GM19438 (cell line): ENCODE measurements around the gene OXA1L.
A peak's percentile ranks its signal among the peaks of the same experiment; 100 is the strongest.
"Not testable (repeated sequence)": the region's sequence is repeated elsewhere in the genome, so short reads cannot be mapped to it uniquely, and the experiment has no call there.

Source experiments
- ATAC-seq: cut with Tn5 transposase; IDR thresholded peaks from one replicate; pipeline ENCODE4 v1.9.1; 2021; ENCODE audit warnings: low read depth; ENCODE audit not compliant: unreplicated experiment

OXA1L gene

DNA sequence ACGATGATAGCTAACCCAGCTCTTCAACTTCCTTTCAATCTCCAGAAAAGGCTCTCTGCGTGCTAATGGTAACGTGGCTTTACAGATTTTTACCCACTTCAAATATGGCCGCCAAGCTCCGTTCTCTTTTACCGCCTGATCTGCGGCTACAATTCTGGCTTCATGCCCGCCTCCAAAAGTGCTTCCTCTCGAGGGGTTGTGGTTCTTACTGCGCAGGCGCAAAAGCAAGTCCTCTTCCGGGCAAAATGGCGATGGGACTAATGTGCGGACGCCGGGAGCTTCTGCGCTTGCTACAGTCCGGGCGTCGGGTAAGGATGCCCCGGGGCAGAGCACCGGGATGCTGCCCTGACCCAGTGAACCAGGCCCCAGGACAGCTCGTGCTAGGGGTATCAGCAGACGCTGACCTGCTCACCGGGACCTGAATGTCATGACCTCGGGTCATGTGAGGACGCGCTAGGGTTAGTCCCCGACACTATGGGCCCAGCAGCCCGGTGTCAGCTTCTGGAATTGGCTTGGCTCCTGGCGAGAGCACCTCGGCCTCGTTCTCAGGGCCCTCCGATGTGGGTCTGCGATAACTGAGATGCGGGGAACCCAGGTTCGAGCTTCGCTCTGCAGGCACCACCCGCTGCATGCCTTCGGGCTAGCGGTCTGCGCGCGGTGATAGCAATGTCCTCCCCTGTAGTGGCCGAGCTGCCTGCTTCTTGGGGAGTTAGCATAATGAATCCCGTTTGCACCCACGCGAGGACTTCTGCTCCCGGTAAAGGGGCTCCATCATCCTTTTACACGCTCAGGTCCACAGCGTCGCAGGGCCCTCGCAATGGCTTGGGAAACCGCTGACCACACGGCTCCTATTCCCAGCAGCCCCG is at the start of gene OXA1L:
Gene OXA1L, plus strand, starts transcription at position 232 of the 866 bp plus-strand sequence. Its CDS starts 14 bp downstream, at position 246.
- ATAC-seq, result peak; percentile 81

DNA sequence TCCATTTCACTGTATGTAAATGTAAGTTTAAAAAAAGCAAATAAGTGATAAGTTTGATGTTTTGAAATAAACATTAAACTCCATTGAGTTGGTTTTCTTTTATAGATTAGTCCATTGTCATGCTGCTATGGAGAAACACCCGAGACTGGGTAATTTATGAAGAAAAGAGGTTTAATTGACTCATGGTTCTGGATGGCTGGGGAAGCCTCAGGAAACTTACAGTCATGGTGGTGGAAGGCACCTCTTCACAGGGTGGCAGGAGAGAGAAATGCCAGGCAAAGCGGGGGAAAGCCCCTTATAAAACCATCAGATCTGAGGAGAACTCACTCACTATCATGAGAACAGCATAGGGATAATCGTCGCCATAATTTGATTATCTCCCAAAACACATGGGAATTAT is 48.4 kb upstream of the OXA1L start:
- ATAC-seq, result no peak

DNA sequence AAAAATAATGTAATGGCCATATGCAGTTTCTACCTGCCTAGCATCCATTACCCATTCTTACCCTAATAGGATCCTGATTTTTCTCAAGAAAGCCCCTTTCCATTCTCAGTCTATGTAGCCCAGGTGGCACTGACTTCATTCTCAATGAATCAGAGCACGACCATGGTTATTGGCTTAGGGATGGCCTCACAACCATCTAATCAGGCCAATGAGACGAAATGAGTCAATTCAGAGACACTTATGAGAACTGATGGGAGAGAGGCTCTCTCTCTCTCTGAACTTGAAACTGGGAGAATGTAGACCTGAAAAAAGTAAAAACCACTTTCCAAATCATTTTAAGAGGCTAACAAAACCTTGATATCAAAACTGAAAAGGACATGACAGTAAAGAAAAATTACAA is 45.3 kb upstream of the OXA1L start:
- no peak for ATAC-seq

DNA sequence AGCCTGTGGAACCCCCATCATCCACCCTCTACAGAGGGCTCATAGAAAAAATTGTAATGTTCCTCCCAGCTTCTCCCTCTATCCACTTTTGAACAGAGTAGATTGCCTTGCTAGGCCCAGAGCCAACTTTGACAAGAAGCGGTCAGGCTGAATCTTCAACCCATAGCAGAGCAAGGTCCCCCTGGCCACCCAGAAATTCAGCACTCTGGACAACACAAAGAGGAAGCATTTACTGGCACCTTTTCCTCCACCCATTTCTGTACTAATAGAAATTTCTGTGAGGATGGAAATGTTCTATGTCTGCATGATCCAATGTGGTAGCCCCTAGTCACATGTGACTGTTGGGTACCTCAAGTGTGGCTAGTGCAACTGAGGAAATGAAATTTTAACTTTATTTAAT is 42.7 kb upstream of the OXA1L start:
- ATAC-seq, result no peak

DNA sequence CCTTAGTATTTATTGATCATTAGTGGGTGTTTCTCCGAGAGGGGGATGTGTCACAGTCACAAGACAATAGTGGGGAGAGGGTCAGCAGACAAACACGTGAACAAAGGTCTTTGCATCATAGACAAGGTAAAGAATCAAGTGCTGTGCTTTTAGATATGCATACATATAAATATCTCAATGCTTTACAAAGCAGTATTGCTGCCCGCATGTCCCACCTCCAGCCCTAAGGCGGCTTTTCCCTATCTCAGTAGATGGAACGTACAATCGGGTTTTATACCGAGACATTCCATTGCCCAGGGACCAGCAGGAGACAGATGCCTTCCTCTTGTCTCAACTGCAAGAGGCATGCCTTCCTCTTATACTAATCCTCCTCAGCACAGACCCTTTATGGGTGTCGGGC is 41.6 kb upstream of the OXA1L start:
- ATAC-seq, result not testable (repeated sequence)

DNA sequence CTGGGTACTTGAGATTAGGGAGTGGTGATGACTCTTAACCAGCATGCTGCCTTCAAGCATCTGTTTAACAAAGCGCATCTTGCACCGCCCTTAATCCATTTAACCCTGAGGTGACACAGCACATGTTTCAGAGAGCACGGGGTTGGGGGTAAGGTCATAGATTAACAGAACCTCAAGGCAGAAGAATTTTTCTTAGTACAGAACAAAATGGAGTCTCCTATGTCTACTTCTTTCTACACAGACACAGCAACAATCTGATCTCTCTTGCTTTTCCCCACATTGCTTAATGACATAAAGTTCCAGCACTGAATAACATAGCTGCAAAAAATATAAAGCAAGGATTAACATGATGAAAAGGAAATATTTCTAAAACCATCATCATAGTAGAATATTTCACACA is 41.1 kb upstream of the OXA1L start:
- not testable (repeated sequence) for ATAC-seq

DNA sequence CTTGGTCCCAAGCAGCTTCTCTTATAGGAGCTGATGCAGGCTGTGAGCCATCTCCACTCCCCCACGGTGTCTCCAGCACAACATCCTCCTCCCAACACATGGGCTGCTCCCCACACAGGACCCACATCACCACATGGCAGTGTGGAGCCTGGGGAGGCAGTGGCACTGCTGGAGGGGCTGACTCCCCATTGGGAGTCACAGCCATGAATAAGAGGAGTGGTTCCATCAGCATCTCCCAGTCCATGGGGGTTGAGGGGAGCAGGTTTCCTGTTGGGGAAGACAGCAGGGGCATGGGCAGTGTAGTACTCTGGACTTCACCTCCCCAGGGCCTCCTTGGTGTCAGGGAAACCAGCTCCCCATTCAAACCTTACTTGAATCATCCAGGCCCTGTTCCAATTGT is 40.5 kb upstream of the OXA1L start:
- ATAC-seq, result no peak

DNA sequence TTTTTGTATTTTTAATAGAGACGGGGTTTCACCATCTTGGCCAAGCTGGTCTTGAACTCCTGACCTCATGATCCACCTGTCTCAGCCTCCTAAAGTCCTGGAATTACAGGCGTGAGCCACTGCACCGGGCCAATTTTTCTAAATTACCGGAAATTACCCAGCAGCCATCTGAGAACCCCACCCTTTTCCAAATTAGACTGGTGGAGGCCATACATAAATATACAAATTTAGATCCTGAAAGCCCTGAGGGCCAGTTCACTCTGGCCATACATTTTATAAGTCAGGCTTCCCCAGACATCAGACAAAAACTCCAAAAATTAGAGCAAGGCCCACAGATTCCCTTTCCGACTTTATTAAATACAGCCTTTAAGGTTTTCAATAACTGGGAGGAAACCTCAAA is 34.4 kb upstream of the OXA1L start:
- ATAC-seq, result not testable (repeated sequence)

DNA sequence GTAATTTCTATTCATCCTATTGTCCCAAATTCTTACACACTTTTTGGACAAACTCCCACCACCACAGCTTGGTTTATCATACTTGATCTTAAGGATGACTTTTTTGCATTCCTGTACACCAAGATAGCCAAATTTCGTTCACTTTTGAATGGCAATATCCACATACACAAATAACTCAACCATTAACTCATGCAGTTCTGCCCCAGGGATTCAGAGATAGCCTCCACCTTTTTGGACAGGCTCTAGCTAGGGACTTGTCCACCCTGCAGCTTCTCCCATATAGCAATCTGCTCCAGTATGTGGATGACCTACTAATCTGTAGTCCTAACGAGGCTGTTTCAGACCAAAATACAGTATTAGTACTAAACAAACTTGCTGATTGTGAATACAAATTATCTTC is 32.7 kb upstream of the OXA1L start:
- no peak for ATAC-seq

DNA sequence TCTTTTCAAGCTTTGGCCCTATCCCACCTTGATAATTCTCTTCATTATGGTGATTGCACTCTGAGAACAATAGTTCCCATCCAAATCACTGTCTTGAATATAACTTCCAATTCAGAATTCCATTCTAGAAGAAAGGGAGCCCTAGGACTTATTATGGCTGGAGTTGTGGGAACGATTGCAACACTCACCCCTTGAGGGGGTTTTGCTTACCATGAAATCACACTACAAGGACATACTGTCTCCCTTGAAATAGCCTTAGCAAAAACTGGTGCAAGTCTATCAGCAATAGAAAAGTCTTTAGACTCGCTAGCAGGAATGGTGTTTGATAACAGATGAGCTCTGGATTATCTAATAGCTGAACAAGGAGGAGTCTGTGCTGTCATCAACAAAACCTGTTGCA is 31.4 kb upstream of the OXA1L start:
- ATAC-seq, result no peak

DNA sequence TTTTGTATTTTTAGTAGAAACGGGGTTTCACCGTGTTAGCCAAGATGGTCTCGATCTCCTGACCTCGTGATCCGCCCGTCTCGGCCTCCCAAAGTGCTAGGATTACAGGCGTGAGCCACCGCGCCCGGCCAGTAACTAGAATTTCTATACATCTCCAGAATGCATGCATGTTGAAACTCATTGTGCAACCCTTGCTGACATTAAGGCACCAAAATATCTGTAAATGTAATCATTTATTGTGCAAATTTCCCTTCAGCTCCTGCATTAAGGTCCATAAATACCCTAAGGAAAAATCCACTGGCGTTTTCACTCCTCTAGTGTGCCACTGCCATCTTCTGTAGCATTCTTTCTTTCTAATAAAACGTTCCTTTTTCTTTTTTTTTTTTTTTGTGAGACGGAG is 30.1 kb upstream of the OXA1L start:
- ATAC-seq, result not testable (repeated sequence)

DNA sequence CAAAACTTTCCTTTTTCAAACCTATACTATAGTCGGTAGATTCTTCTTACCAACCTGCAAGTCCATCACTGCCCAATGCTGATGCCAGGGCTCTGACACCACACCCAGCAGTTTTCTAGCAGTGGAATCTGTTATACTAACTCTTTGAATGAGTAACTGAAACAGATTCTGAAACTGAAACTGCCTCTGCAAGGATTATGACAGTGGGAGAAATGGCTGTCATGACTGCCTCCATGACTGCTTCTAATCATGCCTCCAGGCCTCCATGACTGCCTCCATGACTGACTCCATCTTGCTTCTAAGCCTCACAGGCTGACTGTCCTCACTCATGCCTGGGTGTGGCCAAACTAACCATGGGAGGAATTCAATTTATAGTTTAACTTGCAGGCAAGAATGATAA is 29.4 kb upstream of the OXA1L start:
- peak; percentile 64 for ATAC-seq

DNA sequence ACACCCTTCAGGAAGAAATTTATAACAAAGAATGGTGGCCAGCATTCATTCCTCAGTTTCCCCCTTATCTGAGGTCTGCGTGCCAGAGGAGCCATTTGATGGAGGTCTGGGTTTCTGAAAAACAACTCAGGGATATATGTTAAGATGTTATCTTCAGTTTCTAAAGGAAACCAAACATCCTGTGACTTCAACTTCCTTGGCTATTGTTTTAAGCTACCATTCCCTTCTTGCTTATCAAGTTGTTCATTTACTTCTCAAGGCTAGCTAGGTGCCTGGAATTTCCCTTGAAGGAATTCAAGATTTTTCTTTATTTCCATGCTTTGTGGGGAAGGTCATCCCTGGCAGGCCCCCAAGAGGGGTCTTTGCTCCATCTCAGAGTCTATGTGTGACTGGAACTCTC is 27.1 kb upstream of the OXA1L start:
- ATAC-seq, result no peak

DNA sequence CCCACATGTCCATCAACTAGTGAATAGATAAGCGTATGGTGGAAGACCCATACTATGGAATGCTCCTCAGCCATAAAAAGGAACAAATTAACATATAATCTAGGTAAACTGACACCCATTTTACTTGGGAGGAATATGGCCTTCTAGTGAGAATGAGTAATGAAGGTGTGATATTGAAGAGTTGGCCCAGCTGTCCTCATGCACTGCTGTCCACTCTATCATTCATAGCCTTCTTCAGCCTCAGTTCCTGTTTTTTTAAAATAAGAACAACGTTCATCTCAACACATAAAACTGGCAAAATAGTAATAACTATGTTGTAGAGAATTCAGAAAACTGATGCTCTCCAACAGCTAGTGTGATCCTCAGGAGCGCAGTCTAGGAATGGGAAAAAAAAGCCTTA is 26.5 kb upstream of the OXA1L start:
- ATAC-seq, result no peak

DNA sequence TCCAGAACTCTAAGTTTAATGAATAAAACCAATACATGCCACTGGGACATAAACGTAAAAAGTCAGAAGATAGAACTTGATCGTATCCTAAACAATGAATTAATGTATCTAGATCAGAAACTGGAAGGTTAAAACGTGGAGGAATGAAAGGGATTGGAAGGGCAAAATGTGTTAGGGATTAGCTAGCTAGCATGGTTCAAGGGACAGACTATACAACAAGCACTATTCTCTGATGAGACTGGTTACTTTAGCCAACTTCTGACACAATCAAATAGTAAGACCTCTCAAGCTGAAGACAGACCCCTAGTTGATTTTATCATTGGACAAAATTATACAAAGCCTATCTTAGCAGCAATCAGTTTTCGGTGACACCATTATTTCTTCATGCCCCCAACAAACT is 18.7 kb upstream of the OXA1L start:
- no peak for ATAC-seq

DNA sequence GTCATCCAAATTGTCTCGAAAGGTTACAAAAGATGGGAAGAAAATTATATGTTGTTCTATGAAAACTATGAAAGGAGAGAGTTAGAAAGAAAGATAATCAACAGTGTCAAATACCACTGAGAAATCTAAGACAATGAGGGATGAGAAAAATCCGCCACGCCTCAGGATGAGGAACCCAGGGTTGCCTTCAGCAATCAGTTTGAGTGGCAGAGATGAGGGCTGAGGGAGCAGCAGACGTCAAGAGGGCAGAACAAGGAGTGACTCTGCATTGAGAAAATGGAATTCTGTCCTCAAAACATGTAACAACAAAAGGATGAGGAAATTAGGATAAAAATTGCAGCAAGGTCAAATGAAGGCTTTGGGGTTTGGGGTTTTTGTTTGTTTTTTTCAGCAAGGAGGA is 18.3 kb upstream of the OXA1L start:
- ATAC-seq, result no peak

DNA sequence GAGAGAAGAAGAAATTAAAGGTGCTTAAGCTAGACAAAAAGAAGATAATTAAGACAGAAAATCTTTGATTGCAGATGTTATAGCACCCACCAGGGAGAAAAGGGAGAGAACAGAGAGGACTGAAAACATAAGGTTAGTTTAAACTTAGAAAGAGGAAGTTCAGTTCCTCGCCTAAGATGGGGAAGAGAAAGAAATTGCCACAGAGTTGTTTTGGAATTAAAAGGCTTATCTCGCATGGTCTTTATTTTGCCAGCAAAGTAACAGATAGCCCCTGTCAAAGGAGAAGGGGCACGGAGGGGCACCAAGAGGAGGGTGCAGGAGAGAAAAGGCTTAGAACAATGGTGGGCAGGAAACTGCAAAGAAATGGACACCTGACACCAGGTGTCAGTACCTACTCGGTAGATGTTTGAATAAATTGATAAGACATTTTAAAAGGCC is 17.8 kb upstream of the OXA1L start:
- no peak for ATAC-seq

DNA sequence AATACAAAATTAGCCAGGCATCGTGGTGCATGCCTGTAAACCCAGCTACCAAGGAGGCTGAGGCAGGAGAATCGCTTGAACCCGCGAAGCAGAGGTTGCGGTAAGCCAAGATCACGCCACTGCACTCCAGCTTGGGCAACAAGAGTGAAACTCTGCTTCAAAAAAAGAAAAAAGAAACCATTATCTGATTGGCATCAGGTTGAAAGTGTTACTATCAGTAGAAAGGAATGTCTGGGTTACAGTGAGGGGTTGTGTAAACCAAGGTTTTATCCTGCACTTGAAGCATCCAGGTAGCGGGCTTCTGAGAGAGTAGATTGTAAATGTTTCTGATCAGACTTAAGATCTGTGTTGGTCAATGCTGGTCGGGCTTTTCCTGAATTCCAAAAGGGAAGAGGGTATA is 14.1 kb upstream of the OXA1L start:
- ATAC-seq, result no peak

DNA sequence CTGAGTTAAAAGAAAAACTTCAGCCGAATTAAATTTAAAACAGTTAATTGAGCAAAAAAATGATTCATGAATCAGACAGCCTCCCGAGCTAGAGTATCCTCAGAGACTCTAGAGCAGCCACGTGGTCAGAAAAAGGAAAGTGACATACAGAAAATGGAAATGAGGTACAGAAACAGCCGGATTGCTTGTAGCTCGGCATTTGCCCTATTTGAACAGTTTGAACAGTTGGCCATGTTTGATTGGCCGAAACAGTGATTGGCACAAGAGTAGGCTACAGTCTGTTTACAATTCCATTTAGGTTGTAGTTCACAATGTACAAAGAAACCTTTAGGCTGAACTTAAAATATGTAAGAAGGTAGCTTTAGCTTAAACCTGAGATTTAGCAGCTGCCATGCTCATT is 12.9 kb upstream of the OXA1L start:
- no peak for ATAC-seq

DNA sequence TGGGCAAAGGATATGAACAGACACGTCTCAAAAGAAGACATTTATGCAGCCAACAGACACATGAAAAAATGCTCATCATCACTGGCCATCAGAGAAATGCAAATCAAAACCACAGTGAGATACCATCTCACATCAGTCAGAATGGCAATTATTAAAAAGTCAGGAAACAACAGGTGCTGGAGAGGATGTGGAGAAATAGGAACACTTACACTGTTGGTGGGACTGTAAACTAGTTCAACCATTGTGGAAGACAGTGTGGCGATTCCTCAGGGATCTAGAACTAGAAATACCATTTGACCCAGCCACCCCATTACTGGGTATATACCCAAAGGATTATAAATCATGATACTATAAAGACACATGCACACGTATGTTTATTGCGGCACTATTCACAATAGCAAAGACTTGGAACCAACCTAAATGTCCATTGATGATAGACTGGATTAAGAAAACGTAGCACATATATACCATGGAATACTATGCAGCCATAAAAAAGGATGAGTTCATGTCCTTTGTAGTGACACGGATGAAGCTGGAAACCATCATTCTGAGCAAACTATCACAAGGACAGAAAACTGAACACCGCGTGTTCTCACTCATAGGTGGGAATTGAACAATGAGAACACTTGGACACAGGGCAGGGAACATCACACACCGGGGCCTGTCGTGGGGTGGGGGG is 8.4 kb upstream of the OXA1L start:
- ATAC-seq, result not testable (repeated sequence)

DNA sequence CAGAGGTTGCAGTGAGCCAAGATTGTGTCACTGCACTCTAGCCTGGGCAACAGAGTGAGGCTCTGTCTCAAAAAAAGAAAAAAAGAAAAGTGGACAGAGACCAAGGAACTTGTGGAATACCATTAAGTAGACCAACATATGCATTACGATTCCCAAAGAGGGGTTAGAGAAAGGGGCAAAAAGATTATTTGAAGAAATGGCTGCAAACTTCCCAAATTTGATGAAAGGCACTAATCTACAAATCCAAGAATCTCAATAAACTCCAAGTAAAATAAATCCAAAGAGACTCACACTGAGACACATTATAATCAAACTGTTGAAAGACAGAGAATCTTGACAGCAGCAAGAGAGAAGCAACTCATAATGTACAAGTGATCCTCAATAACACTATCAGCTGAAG is 4.8 kb upstream of the OXA1L start:
- no peak for ATAC-seq

DNA sequence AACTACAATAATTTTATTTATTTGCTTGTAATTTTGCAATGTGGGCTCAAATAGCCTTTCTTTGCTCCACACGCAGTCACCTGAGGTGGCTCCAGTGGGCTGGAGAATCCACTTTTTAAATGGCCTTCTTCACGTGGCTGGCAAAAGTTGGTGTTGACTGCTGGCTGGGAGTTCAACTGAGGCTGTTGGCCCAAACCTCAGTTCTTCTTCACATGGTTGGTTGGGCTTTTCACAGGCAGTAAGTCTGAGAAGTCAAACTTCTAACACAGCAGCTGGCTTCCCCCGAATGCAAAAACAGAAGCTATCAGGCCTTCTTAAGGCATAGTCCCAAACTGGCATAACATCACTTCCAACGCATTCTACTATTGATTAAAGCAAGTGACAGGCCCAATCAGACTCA is 2.1 kb upstream of the OXA1L start:
- ATAC-seq, result no peak
